Mesenchymal stem cell (in vitro differentiated cells and primary cell): ENCODE data around the gene FGF4.
A peak's percentile ranks its signal among the peaks of the same experiment; 100 is the strongest.

ENCODE experiments used
- DNase-seq: peaks from one replicate; pipeline ENCODE4 v3.0.0-alpha.2; 2013
- H2AFZ ChIP-seq: one replicate; pipeline ENCODE4 v1.6.1; 2013; ENCODE audit warnings: low read depth, mild to moderate bottlenecking, control low read depth, inconsistent platforms, low read length, moderate library complexity
- H2AK5ac ChIP-seq: 2 replicates; pipeline ENCODE4 v1.6.1; 2013; ENCODE audit warnings: low read length, moderate library complexity, mild to moderate bottlenecking, inconsistent platforms; ENCODE audit not compliant: severe bottlenecking
- H2BK120ac ChIP-seq: one replicate; pipeline ENCODE4 v1.6.1; 2013; ENCODE audit warnings: low read depth, mild to moderate bottlenecking, inconsistent platforms, low read length, moderate library complexity
- H2BK12ac ChIP-seq, 2 experiments: one replicate each; pipeline ENCODE4 v1.6.1; 2013; ENCODE audit warnings: inconsistent platforms in 2 of 2, low read length in 2 of 2, mild to moderate bottlenecking in 2 of 2, moderate library complexity in 2 of 2, control low read depth in 1 of 2
- H2BK15ac ChIP-seq: one replicate; pipeline ENCODE4 v1.6.1; 2013; ENCODE audit warnings: mild to moderate bottlenecking, low read depth, inconsistent platforms; ENCODE audit not compliant: poor library complexity, severe bottlenecking
- H2BK5ac ChIP-seq: 2 replicates; pipeline ENCODE4 v1.6.1; 2013; ENCODE audit warnings: low read depth, mild to moderate bottlenecking, low read length, control low read depth, inconsistent platforms; ENCODE audit not compliant: poor library complexity, severe bottlenecking
- H3K14ac ChIP-seq, 2 experiments: one replicate each; pipeline ENCODE4 v1.6.1; 2013; ENCODE audit warnings: inconsistent platforms in 2 of 2, low read length in 2 of 2, control low read depth in 1 of 2, mild to moderate bottlenecking in 1 of 2, moderate library complexity in 1 of 2
- H3K18ac ChIP-seq, 2 experiments: one replicate each; pipeline ENCODE4 v1.6.1; 2013; ENCODE audit warnings: inconsistent platforms in 2 of 2, low read length in 2 of 2, control low read depth in 1 of 2, low read depth in 1 of 2, mild to moderate bottlenecking in 1 of 2
- H3K23ac ChIP-seq, 2 experiments: one replicate each; pipeline ENCODE4 v1.6.1; 2013; ENCODE audit warnings: inconsistent platforms in 2 of 2, low read length in 2 of 2, mild to moderate bottlenecking in 2 of 2, moderate library complexity in 2 of 2, control low read depth in 1 of 2
- H3K27ac ChIP-seq: 2 replicates; pipeline ENCODE4 v1.5.1; 2013; ENCODE audit warnings: mild to moderate bottlenecking, moderate library complexity, low read length, control low read depth, inconsistent platforms; ENCODE audit not compliant: poor library complexity, severe bottlenecking
- H3K27me3 ChIP-seq, 2 experiments: 2 replicates each; pipeline versions ENCODE4 v1.6.1 to v1.7.0; 2013; ENCODE audit warnings: low read length in 2 of 2, mild to moderate bottlenecking in 2 of 2, moderate library complexity in 2 of 2, control low read depth in 1 of 2, inconsistent platforms in 1 of 2; ENCODE audit not compliant: control insufficient read depth in 1 of 2, insufficient read depth in 1 of 2
- H3K36me3 ChIP-seq, 2 experiments: 2 replicates each; pipeline versions ENCODE4 v1.6.1 to v1.7.0; 2013; ENCODE audit warnings: low read length in 2 of 2, control low read depth in 1 of 2, inconsistent platforms in 1 of 2, low read depth in 1 of 2, mild to moderate bottlenecking in 1 of 2; ENCODE audit not compliant: insufficient read depth in 2 of 2, control insufficient read depth in 1 of 2
- H3K4ac ChIP-seq, 2 experiments: one replicate each; pipeline ENCODE4 v1.6.1; 2013; ENCODE audit warnings: inconsistent platforms in 2 of 2, low read length in 2 of 2, mild to moderate bottlenecking in 2 of 2, moderate library complexity in 2 of 2, control low read depth in 1 of 2, low read depth in 1 of 2
- H3K4me1 ChIP-seq: 2 replicates; pipeline ENCODE4 v1.6.1; 2013; ENCODE audit warnings: low read depth, low read length, control low read depth; ENCODE audit not compliant: control insufficient read depth, insufficient read depth
- H3K4me2 ChIP-seq: 2 replicates; pipeline ENCODE4 v1.6.1; 2013; ENCODE audit warnings: low read length, mild to moderate bottlenecking, inconsistent platforms; ENCODE audit not compliant: poor library complexity, severe bottlenecking
- H3K4me3 ChIP-seq, 2 experiments: 2 replicates each; pipeline versions ENCODE4 v1.5.1 to v1.7.0; 2013; ENCODE audit warnings: low read length in 2 of 2, mild to moderate bottlenecking in 2 of 2, control low read depth in 1 of 2, low read depth in 1 of 2; ENCODE audit not compliant: insufficient read depth in 1 of 2
- H3K79me1 ChIP-seq: replicated peaks from 2 replicates; pipeline ENCODE4 v1.6.1; 2013; ENCODE audit warnings: mild to moderate bottlenecking, control low read depth, low read length, inconsistent platforms; ENCODE audit not compliant: poor library complexity, severe bottlenecking
- H3K9ac ChIP-seq: 2 replicates; pipeline ENCODE4 v1.7.0; 2013; ENCODE audit warnings: mild to moderate bottlenecking, low read length, moderate library complexity
- H3K9me3 ChIP-seq: 2 replicates; pipeline ENCODE4 v1.7.0; 2013; ENCODE audit warnings: mild to moderate bottlenecking, low read length; ENCODE audit not compliant: control insufficient read depth
- H4K8ac ChIP-seq: one replicate; pipeline ENCODE4 v1.6.1; 2013; ENCODE audit warnings: inconsistent platforms, mild to moderate bottlenecking, low read length, moderate library complexity
- H4K91ac ChIP-seq: one replicate; pipeline ENCODE4 v1.6.1; 2013; ENCODE audit warnings: mild to moderate bottlenecking, low read length, inconsistent platforms
- WGBS: methylation state at CpG from one replicate; pipeline ENCODE4 v1.1.7; 2013; ENCODE audit warnings: mixed read lengths; 5-methylcytosine and 5-hydroxymethylcytosine counted together

The FGF4 gene

DNA sequence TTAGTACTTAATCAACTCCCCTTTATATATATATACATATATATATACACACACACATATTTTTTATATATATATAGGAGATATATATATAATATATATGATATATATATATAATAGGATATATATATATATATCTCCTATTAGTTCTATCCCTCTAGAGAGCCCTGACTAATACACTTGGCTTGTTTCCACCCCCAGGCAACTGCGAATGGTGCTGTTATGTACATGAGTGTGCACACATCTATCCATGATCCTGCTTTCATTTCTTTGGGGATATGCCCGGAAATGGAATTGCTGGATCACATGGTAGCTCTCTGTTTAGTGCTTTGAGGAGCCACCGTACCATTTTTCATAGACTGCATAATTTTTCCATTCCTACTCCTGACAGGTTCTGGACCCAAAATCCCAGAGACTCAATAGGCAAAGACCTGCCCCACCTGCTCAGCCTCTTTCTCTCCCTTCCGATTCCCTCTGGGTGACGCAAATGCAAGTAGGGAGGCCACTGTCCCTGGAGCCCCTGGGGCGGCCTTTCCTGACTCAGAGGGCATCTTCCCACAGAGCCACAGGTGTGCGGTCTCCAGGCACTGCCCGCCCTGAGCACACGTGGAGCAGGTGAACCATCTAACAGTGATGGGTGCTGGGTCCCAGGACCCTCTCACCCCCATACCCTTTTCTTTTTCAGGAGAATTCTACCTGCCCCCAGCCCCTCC, 32.1 kb upstream of the FGF4 start:
- H3K36me3 ChIP-seq = no peaks in the 10 kb centered on the region
- peaks cover 60 to 73% of the 10 kb centered on the region in 2 experiments for H3K27me3 ChIP-seq
- H2AK5ac ChIP-seq = no peak overlapping the region
- H3K18ac ChIP-seq = no peak overlapping the region
- H3K27ac ChIP-seq = no peak overlapping the region
- no peak overlapping the region for H3K4me2 ChIP-seq
- H2BK120ac ChIP-seq = no peak overlapping the region
- H3K23ac ChIP-seq = no peak overlapping the region
- WGBS = 92% methylated on average over 9 of the region's 9 CpGs
- no peak overlapping the region for H2BK5ac ChIP-seq
- no peak overlapping the region for H3K4ac ChIP-seq
- H3K4me1 ChIP-seq = peaks cover 9% of the 10 kb centered on the region
- no peak overlapping the region for H4K91ac ChIP-seq
- no peak overlapping the region for H4K8ac ChIP-seq
- no peak overlapping the region for H2BK12ac ChIP-seq
- no peaks in the 10 kb centered on the region for H3K9me3 ChIP-seq
- no peak overlapping the region for H2AFZ ChIP-seq
- H3K4me3 ChIP-seq = no peak overlapping the region
- H2BK15ac ChIP-seq = no peak overlapping the region
- DNase-seq = no peak
- H3K14ac ChIP-seq = no peak overlapping the region
- H3K9ac ChIP-seq = no peak overlapping the region
- H3K79me1 ChIP-seq = no peaks in the 10 kb centered on the region

DNA sequence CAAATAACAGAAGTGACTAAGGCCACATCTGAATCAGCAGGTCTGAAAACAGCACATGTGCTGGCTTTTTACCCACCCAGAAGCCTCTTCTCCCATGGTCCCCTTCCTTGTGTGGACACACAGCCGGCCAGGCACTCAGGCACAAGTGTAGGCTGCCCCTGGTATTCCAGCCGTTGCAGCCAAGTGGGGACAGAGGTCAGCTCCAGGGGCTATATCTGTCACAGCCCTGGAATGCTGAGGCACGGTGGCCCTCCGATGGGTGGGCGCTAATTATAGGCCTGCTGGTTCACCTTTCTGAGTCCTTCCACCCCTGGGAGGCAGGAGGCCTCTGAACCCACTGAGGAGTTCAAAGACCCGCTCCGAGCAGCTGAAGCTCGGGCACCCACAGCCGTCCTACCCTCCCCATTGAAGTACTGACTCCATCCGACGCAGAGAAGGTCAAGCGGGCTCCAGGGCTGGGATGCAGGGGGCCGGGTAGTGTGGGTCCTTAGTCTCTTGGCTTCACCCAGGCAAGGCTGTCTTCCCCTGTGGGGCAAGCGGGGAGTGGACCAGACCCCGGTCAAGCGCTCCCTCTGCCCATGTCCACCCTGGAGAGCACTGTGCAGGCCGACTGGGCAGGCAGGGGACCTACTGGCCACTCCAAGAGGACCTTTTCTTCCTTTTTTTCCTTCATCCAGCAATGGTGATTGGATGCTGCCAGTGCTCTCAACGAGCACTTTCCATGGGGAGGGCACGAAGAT, 29.8 kb upstream of the FGF4 start:
- Histone ChIP-seq H3K23ac (no peak overlapping the region), H3K27me3 (peaks cover 50 to 56% of the 10 kb centered on the region in 2 experiments), H2BK15ac (peak overlapping the region; percentile 33), H2BK12ac (no peak overlapping the region), H3K36me3 (no peaks in the 10 kb centered on the region), H3K9me3 (no peaks in the 10 kb centered on the region), H3K9ac (no peak overlapping the region), H2BK5ac (no peak overlapping the region), H3K4me3 (no peak overlapping the region), H4K91ac (no peak overlapping the region), H3K4me1 (peaks cover 11% of the 10 kb centered on the region), H3K79me1 (no peaks in the 10 kb centered on the region), H4K8ac (no peak overlapping the region), H2AFZ (no peak overlapping the region), H3K27ac (no peak overlapping the region), H3K14ac (no peak overlapping the region), H3K4me2 (no peak overlapping the region), H3K18ac (no peak overlapping the region), H2AK5ac (no peak overlapping the region), H2BK120ac (no peak overlapping the region), H3K4ac (no peak overlapping the region)
- no peak for DNase-seq
- WGBS = 79% methylated on average over 19 of the region's 19 CpGs

- no peak overlapping the region for H2AFZ ChIP-seq
- no peaks in the 10 kb centered on the region for H3K79me1 ChIP-seq
- no peak overlapping the region for H3K4ac ChIP-seq
- no peak overlapping the region for H4K91ac ChIP-seq
- H3K18ac ChIP-seq = no peak overlapping the region
- H2BK15ac ChIP-seq = no peak overlapping the region
- H3K27ac ChIP-seq = no peak overlapping the region
- no peak overlapping the region for H2BK5ac ChIP-seq
- H2BK12ac ChIP-seq = no peak overlapping the region
- no peak overlapping the region for H3K9ac ChIP-seq
- H3K14ac ChIP-seq = no peak overlapping the region
- H3K4me3 ChIP-seq = no peak overlapping the region
- H3K36me3 ChIP-seq = no peaks in the 10 kb centered on the region
- H3K23ac ChIP-seq = no peak overlapping the region
- H3K4me1 ChIP-seq = peaks cover 7% of the 10 kb centered on the region
- no peak overlapping the region for H3K4me2 ChIP-seq
- H2BK120ac ChIP-seq = no peak overlapping the region
- peaks cover 4% of the 10 kb centered on the region for H3K9me3 ChIP-seq
- DNase-seq = no peak
- peaks cover 38 to 49% of the 10 kb centered on the region in 2 experiments for H3K27me3 ChIP-seq
- no peak overlapping the region for H2AK5ac ChIP-seq
- no peak overlapping the region for H4K8ac ChIP-seq
Observed at GRCh38 chr11:69803604-69804218, 28.6 kb upstream of the FGF4 start.

DNA sequence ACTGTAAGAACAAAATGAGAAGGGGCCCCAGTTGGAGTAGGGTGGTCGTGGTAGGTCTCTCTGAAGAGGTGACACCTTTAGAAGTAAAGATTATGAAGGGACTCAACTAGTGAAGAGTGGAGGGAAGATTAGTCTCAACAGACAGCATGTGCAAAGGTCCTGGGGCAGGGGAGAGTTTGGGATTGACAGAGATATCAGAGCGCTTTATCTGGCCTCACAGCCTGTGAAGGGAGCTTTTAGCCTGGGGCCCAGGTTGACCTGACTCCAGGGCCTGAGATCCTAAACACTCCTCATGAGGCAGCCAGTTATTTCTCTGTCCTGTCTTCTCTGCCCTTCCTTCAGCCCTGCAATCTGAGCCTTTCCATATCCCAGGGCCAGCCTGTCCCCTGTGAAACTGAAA, 27.9 kb upstream of the FGF4 start:
- Histone ChIP-seq H3K9me3 (peaks cover 4% of the 10 kb centered on the region), H2AK5ac (no peak overlapping the region), H4K91ac (no peak overlapping the region), H3K14ac (no peak overlapping the region), H3K27ac (no peak overlapping the region), H3K4me2 (no peak overlapping the region), H3K27me3 (peaks cover 31 to 44% of the 10 kb centered on the region in 2 experiments), H2BK120ac (no peak overlapping the region), H2BK12ac (no peak overlapping the region), H3K23ac (no peak overlapping the region), H4K8ac (no peak overlapping the region), H2AFZ (no peak overlapping the region), H3K36me3 (no peaks in the 10 kb centered on the region), H3K4ac (no peak overlapping the region), H3K79me1 (no peaks in the 10 kb centered on the region), H3K4me3 (no peak overlapping the region), H3K18ac (no peak overlapping the region), H2BK15ac (no peak overlapping the region), H2BK5ac (no peak overlapping the region), H3K4me1 (peaks cover 2% of the 10 kb centered on the region), H3K9ac (no peak overlapping the region)
- 77% methylated on average over 2 of the region's 2 CpGs for WGBS
- DNase-seq = no peak
